OCI-LY1 (cell line): Measurements from ENCODE around the gene HEXIM2.

ENCODE experiments used
- H2AFZ ChIP-seq: fragments of 200-600 bp; sonication (generic), shearing (Covaris generic); 2 replicates; pipeline ENCODE4 v1.6.0; 2014; ENCODE audit warnings: antibody characterized with exemption, mild to moderate bottlenecking, low read length
- H3F3A ChIP-seq: fragments of 200-600 bp; sonication (generic), shearing (Covaris generic); 2 replicates; pipeline ENCODE4 v1.6.0; 2014; ENCODE audit warnings: mild to moderate bottlenecking, antibody characterized with exemption, low read length, moderate library complexity; ENCODE audit not compliant: insufficient read depth
- H3K27ac ChIP-seq: fragments of 200-600 bp; sonication (generic); 2 replicates; pipeline ENCODE4 v1.5.1; 2014; ENCODE audit warnings: low read length, mixed run types, mild to moderate bottlenecking, low read depth; ENCODE audit not compliant: poor library complexity, severe bottlenecking
- H3K27me3 ChIP-seq: fragments of 200-600 bp; sonication (generic); 2 replicates; pipeline ENCODE4 v1.6.0; 2014; ENCODE audit warnings: antibody characterized with exemption, mild to moderate bottlenecking, low read length, moderate library complexity; ENCODE audit not compliant: insufficient read depth
- H3K36me3 ChIP-seq: fragments of 200-600 bp; sonication (generic); 2 replicates; pipeline ENCODE4 v1.6.1; 2014; ENCODE audit warnings: mild to moderate bottlenecking, antibody characterized with exemption, low read length, moderate library complexity, mixed read lengths; ENCODE audit not compliant: insufficient read depth
- H3K4me1 ChIP-seq: fragments of 200-600 bp; sonication (generic); 2 replicates; pipeline ENCODE4 v1.5.1; 2014; ENCODE audit warnings: mild to moderate bottlenecking, low read length, moderate library complexity; ENCODE audit not compliant: insufficient read depth, severe bottlenecking
- H3K4me2 ChIP-seq: fragments of 200-600 bp; sonication (generic), shearing (Covaris generic); 2 replicates; pipeline ENCODE4 v1.6.1; 2014; ENCODE audit warnings: low read length
- H3K4me3 ChIP-seq: fragments of 200-600 bp; sonication (generic); 2 replicates; pipeline ENCODE4 v1.5.1; 2014; ENCODE audit warnings: low read length, low read depth, mild to moderate bottlenecking, mixed read lengths; ENCODE audit not compliant: poor library complexity, severe bottlenecking
- H3K79me2 ChIP-seq: fragments of 200-600 bp; shearing (Covaris generic); 2 replicates; pipeline ENCODE4 v1.6.1; 2016; ENCODE audit warnings: mixed run types, low read length, mixed read lengths; ENCODE audit not compliant: insufficient read depth
- H3K9ac ChIP-seq: fragments of 200-600 bp; sonication (generic), shearing (Covaris generic); 2 replicates; pipeline ENCODE4 v1.6.1; 2014; ENCODE audit warnings: mild to moderate bottlenecking, low read length, mixed read lengths
- H3K9me2 ChIP-seq: fragments of 200-600 bp; sonication (generic), shearing (Covaris generic); 2 replicates; pipeline ENCODE4 v1.6.1; 2014; ENCODE audit warnings: low read depth, mild to moderate bottlenecking, low read length, mixed read lengths
- H3K9me3 ChIP-seq: fragments of 200-600 bp; shearing (Covaris generic); 2 replicates; pipeline ENCODE4 v1.6.1; 2014; ENCODE audit warnings: low read length, mixed read lengths
- H4K20me1 ChIP-seq: fragments of 200-600 bp; sonication (generic), shearing (Covaris generic); 2 replicates; pipeline ENCODE4 v1.6.0; 2016; ENCODE audit warnings: mild to moderate bottlenecking, low read length; ENCODE audit not compliant: insufficient read depth
- CTCF ChIP-seq: fragments of 200-600 bp; sonication (generic), shearing (Covaris generic); IDR thresholded peaks from 2 replicates; pipeline ENCODE4 v1.5.1; 2017; ENCODE audit warnings: mild to moderate bottlenecking, antibody characterized with exemption, low read length, moderate library complexity, mixed read lengths
- EZH2 ChIP-seq: fragments of 200-600 bp; sonication (generic), shearing (Covaris generic); IDR thresholded peaks from 2 replicates; pipeline ENCODE4 v1.8.0; 2017; ENCODE audit warnings: borderline replicate concordance, mixed run types, mild to moderate bottlenecking, antibody characterized with exemption, low read length, moderate library complexity, mixed read lengths

The HEXIM2 gene

GRCh38 chr17:45146166-45146565 lies 15.5 kb upstream of the HEXIM2 start:
- no peak overlapping the region for H2AFZ ChIP-seq
- peaks cover 44% of the 10 kb centered on the region for H3K4me1 ChIP-seq
- no peaks in the 10 kb centered on the region for H3K27me3 ChIP-seq
- TF ChIP-seq CTCF (no peak), EZH2 (no peak)
- no peak overlapping the region for H3K9ac ChIP-seq
- no peaks in the 10 kb centered on the region for H3K9me2 ChIP-seq
- H3K4me3 ChIP-seq = no peak overlapping the region
- no peaks in the 10 kb centered on the region for H3K36me3 ChIP-seq
- H3K9me3 ChIP-seq = no peaks in the 10 kb centered on the region
- no peak overlapping the region for H3K4me2 ChIP-seq
- H3F3A ChIP-seq = 0 out of 2 replicates have a peak, but pooled peaks cover 1% of the 10 kb centered on the region
- no peak overlapping the region for H3K27ac ChIP-seq
- H4K20me1 ChIP-seq = no peaks in the 10 kb centered on the region
- H3K79me2 ChIP-seq = no peaks in the 10 kb centered on the region

DNA sequence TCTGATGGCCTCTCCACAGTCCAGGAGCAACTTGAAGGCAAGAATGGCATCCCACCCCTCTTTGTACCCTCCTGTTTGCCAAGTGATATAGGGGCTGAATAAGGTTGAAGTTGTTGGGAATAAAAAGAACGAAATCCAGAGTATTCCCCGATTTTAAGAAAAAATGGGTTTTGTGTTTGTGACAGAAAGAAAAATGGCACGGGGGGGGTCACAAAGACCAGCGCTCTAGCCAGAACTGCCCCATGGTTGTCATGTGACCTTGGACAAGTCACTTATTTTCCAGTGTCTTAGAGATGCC lies 15.1 kb upstream of the HEXIM2 start:
- H3K79me2 ChIP-seq = no peaks in the 10 kb centered on the region
- peaks cover 48% of the 10 kb centered on the region for H3K4me1 ChIP-seq
- TF ChIP-seq CTCF (no peak), EZH2 (no peak)
- peaks cover 5% of the 10 kb centered on the region; the same call in 1 of the 2 replicates for H3F3A ChIP-seq
- H3K9ac ChIP-seq = peak overlapping the region; percentile 63; the same call in 1 of the 2 replicates
- H3K36me3 ChIP-seq = no peaks in the 10 kb centered on the region
- no peak overlapping the region for H3K27ac ChIP-seq
- H3K4me3 ChIP-seq = peak overlapping the region; percentile 72
- H3K27me3 ChIP-seq = no peaks in the 10 kb centered on the region
- no peaks in the 10 kb centered on the region for H3K9me3 ChIP-seq
- no peaks in the 10 kb centered on the region for H4K20me1 ChIP-seq
- no peak overlapping the region for H2AFZ ChIP-seq
- peak overlapping the region; percentile 56 for H3K4me2 ChIP-seq
- no peaks in the 10 kb centered on the region for H3K9me2 ChIP-seq

DNA sequence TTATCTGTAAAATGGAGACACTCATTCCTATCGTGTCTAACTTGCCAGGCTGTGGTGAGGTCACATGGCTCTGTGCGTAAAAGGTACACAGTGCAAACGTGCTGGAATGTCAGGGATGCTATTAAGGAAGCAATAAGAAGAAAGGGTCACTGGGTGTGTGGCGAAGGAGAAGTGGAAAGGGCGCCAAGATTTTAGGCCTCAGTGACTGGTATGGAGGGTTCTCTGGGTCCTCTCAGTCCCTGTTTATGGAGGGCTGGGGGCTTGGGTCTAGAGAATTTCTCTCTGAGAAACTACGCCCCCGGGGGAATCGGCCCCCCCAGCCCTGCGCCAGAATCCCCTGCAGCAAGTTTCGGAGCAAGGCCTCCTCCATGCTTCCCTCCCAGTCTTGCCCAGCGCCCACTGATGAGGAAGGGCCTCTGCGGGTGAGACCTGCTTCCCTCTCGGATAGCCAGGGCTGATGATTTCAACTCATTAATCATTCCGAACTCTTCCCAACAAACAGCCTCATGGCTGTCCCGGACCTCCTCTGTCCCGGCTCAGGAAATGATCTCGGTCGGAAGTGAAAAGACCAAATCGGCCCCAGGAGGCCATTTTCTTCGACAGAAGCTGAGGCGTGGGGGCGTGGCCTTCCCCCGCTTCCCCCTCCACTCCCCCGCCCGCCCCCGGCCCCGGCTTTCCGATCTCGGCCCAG lies 14.6 kb upstream of the HEXIM2 start:
- Histone ChIP-seq H3K27me3 (no peaks in the 10 kb centered on the region), H3K4me1 (peaks cover 51% of the 10 kb centered on the region), H3K79me2 (no peaks in the 10 kb centered on the region), H2AFZ (peak overlapping the region; percentile 51; the same call in 1 of the 2 replicates), H3K4me3 (peak overlapping the region; percentile 72), H3F3A (peaks cover 9% of the 10 kb centered on the region; the same call in 1 of the 2 replicates), H3K9me3 (no peaks in the 10 kb centered on the region), H3K36me3 (no peaks in the 10 kb centered on the region), H3K9me2 (no peaks in the 10 kb centered on the region), H3K9ac (peak overlapping the region; percentile 63), H4K20me1 (no peaks in the 10 kb centered on the region), H3K27ac (peak overlapping the region; percentile 83), H3K4me2 (peak overlapping the region; percentile 56)
- TF ChIP-seq EZH2 (no peak), CTCF (no peak)
